Astrocyte (in vitro differentiated cells and primary cell): ENCODE data around the gene TMEM238L.

Experiments
- CTCF ChIP-seq: IDR thresholded peaks from 2 replicates; pipeline ENCODE4 v1.5.1; 2011; ENCODE audit warnings: low read depth, mild to moderate bottlenecking, inconsistent platforms, low read length, moderate library complexity; ENCODE audit not compliant: insufficient read depth
- EZH2 ChIP-seq: IDR thresholded peaks from 2 replicates; pipeline ENCODE4 v1.6.1; 2012; ENCODE audit warnings: mild to moderate bottlenecking, low read length, inconsistent platforms; ENCODE audit not compliant: insufficient read depth

- TF ChIP-seq CTCF (no peak), EZH2 (no peak)
Measured at GRCh38 chr17:10842658-10843057, 38.8 kb upstream of the TMEM238L start.
